DMS 273 (cell line): ENCODE measurements around the gene PRKG1.
A peak's percentile ranks its signal among the peaks of the same experiment; 100 is the strongest.

ENCODE experiments used
- DNase-seq: peaks from one replicate; lab custom pipeline; 2025; ENCODE audit not compliant: unreplicated experiment; lab: John Stamatoyannopoulos, UW

Gene PRKG1

GRCh38 chr10:51951601-51952000 lies 877.3 kb downstream of the PRKG1 start:
- no peak for DNase-seq

- DNase-seq = no peak
Measured at GRCh38 chr10:51952056-51952455, 877.8 kb downstream of the PRKG1 start.

GRCh38 chr10:51955696-51956095 lies 881.4 kb downstream of the PRKG1 start:
- no peak for DNase-seq

GRCh38 chr10:51956822-51957221 lies 882.5 kb downstream of the PRKG1 start:
- no peak for DNase-seq

GRCh38 chr10:51960494-51960895 lies 886.2 kb downstream of the PRKG1 start:
- DNase-seq = peak; percentile 76

GRCh38 chr10:51961401-51961800 lies 887.1 kb downstream of the PRKG1 start:
- no peak for DNase-seq

- no peak for DNase-seq
Measured at GRCh38 chr10:51964630-51965029, 890.3 kb downstream of the PRKG1 start.

GRCh38 chr10:51965451-51965850 lies 891.2 kb downstream of the PRKG1 start:
- no peak for DNase-seq

- DNase-seq = no peak
Measured at GRCh38 chr10:51972733-51973346, 898.6 kb downstream of the PRKG1 start.

GRCh38 chr10:51980752-51981151 lies 906.5 kb downstream of the PRKG1 start:
- DNase-seq = no peak

- no peak for DNase-seq
Measured at GRCh38 chr10:51981731-51982130, 907.4 kb downstream of the PRKG1 start.

GRCh38 chr10:51983481-51983880 lies 909.2 kb downstream of the PRKG1 start:
- no peak for DNase-seq

- no peak for DNase-seq
Measured at GRCh38 chr10:51985336-51985735, 911.0 kb downstream of the PRKG1 start.

GRCh38 chr10:51986516-51986915 lies 912.2 kb downstream of the PRKG1 start:
- DNase-seq = no peak

GRCh38 chr10:51993475-51993874 lies 919.2 kb downstream of the PRKG1 start:
- no peak for DNase-seq

- DNase-seq = peak; percentile 64
Measured at GRCh38 chr10:51999096-51999495, 924.8 kb downstream of the PRKG1 start.

GRCh38 chr10:52004342-52004949 lies 930.2 kb downstream of the PRKG1 start:
- peak; percentile 57 for DNase-seq

GRCh38 chr10:52007091-52007490 lies 932.8 kb downstream of the PRKG1 start:
- DNase-seq = no peak

- no peak for DNase-seq
Measured at GRCh38 chr10:52011118-52011517, 936.8 kb downstream of the PRKG1 start.

GRCh38 chr10:52019077-52019555 lies 944.8 kb downstream of the PRKG1 start:
- DNase-seq = peak; percentile 8

GRCh38 chr10:52019656-52020055 lies 945.4 kb downstream of the PRKG1 start:
- DNase-seq = no peak

- no peak for DNase-seq
Measured at GRCh38 chr10:52020173-52020572, 945.9 kb downstream of the PRKG1 start.

GRCh38 chr10:52020702-52021101 lies 946.4 kb downstream of the PRKG1 start:
- DNase-seq = no peak
